Measurements from ENCODE around the gene TSPAN18.

The TSPAN18 gene

GRCh38 chr11:44741976-44742375 is 15.2 kb downstream of the TSPAN18 start:
- no peak for TF ChIP-seq CTCF (IDR thresholded peaks at IDR 0.05; ENCODE audit: low read depth, low read length, missing control alignments)
- in situ Hi-C loops (cut with HindIII; ENCODE audit: low pct_ligation_motif_present, low sequenced_read_pairs): no loop called here
- H3K27ac ChIP-seq: no peak overlapping the region
- no peaks in the 10 kb centered on the region for H3K36me3 ChIP-seq (replicated peaks)
- no peak for DNase-seq
- no peak overlapping the region for H3K4me3 ChIP-seq (ENCODE audit: low read depth, low read length)
- peaks cover 42% of the 10 kb centered on the region for H3K27me3 ChIP-seq (replicated peaks)

- H3K27ac ChIP-seq: no peak overlapping the region
- in situ Hi-C loops (cut with HindIII; ENCODE audit: low pct_ligation_motif_present, low sequenced_read_pairs): no loop called here
- TF ChIP-seq CTCF (IDR thresholded peaks at IDR 0.05; ENCODE audit: low read depth, low read length, missing control alignments): no peak
Observed at GRCh38 chr11:44742508-44743246, 15.9 kb downstream of the TSPAN18 start.

GRCh38 chr11:44743326-44743725 is 16.6 kb downstream of the TSPAN18 start:
- Histone ChIP-seq H3K4me3 (ENCODE audit: low read depth, low read length) (no peak overlapping the region), H3K36me3 (replicated peaks) (no peaks in the 10 kb centered on the region), H3K27me3 (replicated peaks) (peaks cover 37% of the 10 kb centered on the region), H3K27ac (no peak overlapping the region)
- no peak for TF ChIP-seq CTCF (IDR thresholded peaks at IDR 0.05; ENCODE audit: low read depth, low read length, missing control alignments)
- in situ Hi-C loops (cut with HindIII; ENCODE audit: low pct_ligation_motif_present, low sequenced_read_pairs): no loop called here
- DNase-seq: no peak

More at GRCh38 chr11:44742508-44743246, 15.9 kb downstream of the TSPAN18 start:
- Histone ChIP-seq H3K36me3 (replicated peaks) (no peaks in the 10 kb centered on the region), H3K4me3 (ENCODE audit: low read depth, low read length) (no peak overlapping the region), H3K27me3 (replicated peaks) (peaks cover 37% of the 10 kb centered on the region)
- DNase-seq: no peak

- TF ChIP-seq CTCF (IDR thresholded peaks at IDR 0.05; ENCODE audit: low read depth, low read length, missing control alignments): no peak
- Histone ChIP-seq H3K27me3 (replicated peaks) (peaks cover 31% of the 10 kb centered on the region), H3K4me3 (ENCODE audit: low read depth, low read length) (no peak overlapping the region), H3K36me3 (replicated peaks) (no peaks in the 10 kb centered on the region), H3K27ac (no peak overlapping the region)
- in situ Hi-C loops (cut with HindIII; ENCODE audit: low pct_ligation_motif_present, low sequenced_read_pairs): no loop called here
- DNase-seq: no peak
Observed at GRCh38 chr11:44743959-44744557, 17.3 kb downstream of the TSPAN18 start.

- DNase-seq: no peak
- Histone ChIP-seq H3K4me3 (ENCODE audit: low read depth, low read length) (no peak overlapping the region), H3K27ac (no peak overlapping the region), H3K27me3 (replicated peaks) (peaks cover 22% of the 10 kb centered on the region), H3K36me3 (replicated peaks) (no peaks in the 10 kb centered on the region)
- in situ Hi-C loops (cut with HindIII; ENCODE audit: low pct_ligation_motif_present, low sequenced_read_pairs): no loop called here
- TF ChIP-seq CTCF (IDR thresholded peaks at IDR 0.05; ENCODE audit: low read depth, low read length, missing control alignments): no peak
Observed at GRCh38 chr11:44746894-44747293, 20.1 kb downstream of the TSPAN18 start.

All from brain microvascular endothelial cell (primary cell).